HepG2 (cell line): ENCODE measurements around the gene KDM4F. TPM values are rescaled to one million over a fixed set of nuclear protein-coding genes. Genes with fewer than 3 reads are reported as not detected.

Experiments used
- ATAC-seq: fragments of 200-7000 bp; cut with Tn5 transposase; 3 replicates; pipeline ENCODE4 v1.9.1; 2020; ENCODE audit warnings: mild to moderate bottlenecking, moderate library complexity
- BruUV-seq: library from RNA; stranded (reverse); fragments of 400-500 nt; replicated peaks from 2 replicates; lab custom pipeline; 2021; lab: Mats Ljungman, UMichigan
- CTCF ChIA-PET: fragments of 300-600 bp; formaldehyde crosslinking; extraction: SDS; loops from one replicate; lab custom pipeline; 2021; ENCODE audit warnings: low total read pairs, inconsistent platforms, low intra/inter-chr PET ratio; lab: Yijun Ruan, JAX
- POLR2A ChIA-PET: fragments of 350-600 bp; sonication (Branson Sonifier 250); formaldehyde crosslinking; loops from one replicate; lab custom pipeline; 2020; ENCODE audit warnings: antibody characterized with exemption, inconsistent platforms; lab: Yijun Ruan, JAX
- DNase-seq: peaks from one replicate; pipeline ENCODE4 v3.0.0-alpha.2; 2015; ENCODE audit warnings: low spot score
- FAIRE-seq: peaks from 3 replicates; lab custom pipeline; 2011; peaks lifted over from hg19 to GRCh38; lab: Jason Lieb, UNC
- H2AFZ ChIP-seq: one replicate; pipeline ENCODE4 v1.6.1; 2011; ENCODE audit warnings: low read length, inconsistent platforms
- H3K27ac ChIP-seq: fragments of 300-600 bp; 3 replicates; pipeline ENCODE4 v1.8.0; 2011; ENCODE audit warnings: mixed run types, mild to moderate bottlenecking, mixed read lengths, low read length, inconsistent platforms; ENCODE audit not compliant: insufficient read depth; ENCODE audit errors: extremely low read length
- H3K27me3 ChIP-seq, 2 experiments: fragments of 200-600 bp in 1 of 2; 2 replicates in 1 of 2; 3 replicates in 1 of 2; pipeline versions ENCODE4 v1.6.0 to v1.8.0; 2011; ENCODE audit warnings: low read length in 2 of 2, mild to moderate bottlenecking in 2 of 2, moderate library complexity in 2 of 2, inconsistent platforms in 1 of 2; ENCODE audit not compliant: insufficient read depth in 2 of 2, control insufficient read depth in 1 of 2
- H3K36me3 ChIP-seq, 2 experiments: fragments of 200-600 bp in 1 of 2; replicated peaks in 1 of 2; 2 replicates in 1 of 2; 3 replicates in 1 of 2; pipeline versions ENCODE4 v1.5.1 to v1.8.0; 2011; ENCODE audit warnings: low read length in 2 of 2, inconsistent platforms in 1 of 2; ENCODE audit not compliant: insufficient read depth in 2 of 2, control insufficient read depth in 1 of 2
- H3K4me1 ChIP-seq: 2 replicates; pipeline ENCODE4 v1.5.1; 2012; ENCODE audit warnings: low read length, inconsistent platforms; ENCODE audit not compliant: insufficient read depth
- H3K4me2 ChIP-seq: 2 replicates; pipeline ENCODE4 v1.6.0; 2011; ENCODE audit warnings: low read depth, low read length, inconsistent platforms
- H3K4me3 ChIP-seq, 3 experiments: fragments of 200-600 bp in 1 of 3; sonication (generic), shearing (Covaris generic) in 1 of 3; replicated peaks in 1 of 3; 2 replicates each; pipeline ENCODE4 v1.5.1; 2011 to 2016; ENCODE audit warnings: low read length in 3 of 3, inconsistent platforms in 2 of 3, low read depth in 2 of 3, mild to moderate bottlenecking in 2 of 3, control low read depth in 1 of 3, mixed read lengths in 1 of 3; ENCODE audit not compliant: insufficient read depth in 1 of 3
- H3K79me2 ChIP-seq: one replicate; pipeline ENCODE4 v1.6.1; 2011; ENCODE audit warnings: low read length, inconsistent platforms; ENCODE audit not compliant: insufficient read depth
- H3K9ac ChIP-seq: 2 replicates; pipeline ENCODE4 v1.6.0; 2011; ENCODE audit warnings: mild to moderate bottlenecking, low read depth, low read length, inconsistent platforms; ENCODE audit not compliant: insufficient read depth
- H3K9me3 ChIP-seq: 2 replicates; pipeline ENCODE4 v1.5.1; 2012; ENCODE audit warnings: mild to moderate bottlenecking, low read length
- H4K20me1 ChIP-seq: 2 replicates; pipeline ENCODE4 v1.6.0; 2011; ENCODE audit warnings: inconsistent platforms, mild to moderate bottlenecking, low read length, moderate library complexity; ENCODE audit not compliant: insufficient read depth
- AKAP8 ChIP-seq: sonication (generic); formaldehyde crosslinking; IDR thresholded peaks from 2 replicates; pipeline ENCODE4 v1.5.1; 2020; ENCODE audit warnings: mild to moderate bottlenecking, missing genetic modification reagents
- CBX5 ChIP-seq: sonication (generic); formaldehyde crosslinking; IDR thresholded peaks from 2 replicates; pipeline ENCODE4 v1.4.0; 2020; ENCODE audit warnings: missing genetic modification reagents, borderline replicate concordance
- KMT2A ChIP-seq: sonication (generic); formaldehyde crosslinking; IDR thresholded peaks from 2 replicates; pipeline ENCODE4 v1.4.0; 2020; ENCODE audit warnings: missing genetic modification reagents
- MIXL1 ChIP-seq: IDR thresholded peaks from 2 replicates; pipeline ENCODE4 v1.6.1; 2016
- NCOA1 ChIP-seq: sonication (generic); formaldehyde crosslinking; IDR thresholded peaks from 2 replicates; pipeline ENCODE4 v1.9.0; 2021; ENCODE audit warnings: missing genetic modification reagents
- TBP ChIP-seq: sonication (generic); formaldehyde crosslinking; IDR thresholded peaks from 2 replicates; pipeline ENCODE4 v1.5.0; 2020; ENCODE audit warnings: missing genetic modification reagents
- ZNF292 ChIP-seq: sonication (generic); formaldehyde crosslinking; IDR thresholded peaks from 2 replicates; pipeline ENCODE4 v1.8.1; 2022; ENCODE audit warnings: mild to moderate bottlenecking, low read depth, missing genetic modification reagents, borderline replicate concordance
- ZNF878 ChIP-seq: sonication (generic); formaldehyde crosslinking; IDR thresholded peaks from 2 replicates; pipeline ENCODE4 v1.8.1; 2023; ENCODE audit warnings: mild to moderate bottlenecking, missing genetic modification reagents, moderate library complexity
- ZSCAN31 ChIP-seq: sonication (generic); formaldehyde crosslinking; IDR thresholded peaks from 2 replicates; pipeline ENCODE4 v1.5.0; 2020; ENCODE audit warnings: low read depth, mild to moderate bottlenecking, missing genetic modification reagents
- WGBS: methylation state at CpG from one replicate; pipeline ENCODE4 v1.1.6; 2017; ENCODE audit warnings: low lambda C conversion rate; 5-methylcytosine and 5-hydroxymethylcytosine counted together
- in situ Hi-C: cut with HindIII; loops from 2 replicates; pipeline ENCODE4 v1.10.0; 2017; ENCODE audit warnings: low pct_unique_long_range_greater_than_20kb; ENCODE audit not compliant: extremely low pct_ligation_motif_present
- intact Hi-C: fragments of 100-400 bp; cut with micrococcal nuclease; formaldehyde crosslinking; loops from one replicate; pipeline ENCODE4 v1.10.0; 2022; ENCODE audit not compliant: unreplicated experiment
- polyA plus RNA-seq, 8 experiments: library from polyadenylated mRNA; depleted of rRNA in 3 of 8; stranded (reverse) in 7 of 8; unstranded in 1 of 8; fragments of >200 nt; fragmentation: Illumina TruSeq in 4 of 8; extraction: Trizol in 4 of 8; gene quantifications; 2 replicates each; pipeline versions ENCODE4 v1.2.1 to v1.2.3, GENCODE V29; 2011 to 2016; ENCODE audit warnings: low read depth in 4 of 8, missing spikeins in 1 of 8, mixed read lengths in 1 of 8; ENCODE audit not compliant: insufficient read depth in 1 of 8
- total RNA-seq, 5 experiments: library from RNA; depleted of rRNA; stranded (reverse); fragments of >200 nt; fragmentation: Illumina TruSeq; extraction: Trizol; gene quantifications; 2 replicates each; pipeline ENCODE4 v1.2.3, GENCODE V29; 2016; ENCODE audit warnings: low read depth in 1 of 5
- TF ChIP-seq, protein P1 (sequence below): IDR thresholded peaks from 2 replicates; pipeline ENCODE4 v1.4.0; 2020; ENCODE audit warnings: mild to moderate bottlenecking, missing genetic modification reagents
- TF ChIP-seq, protein P2 (sequence below): sonication (generic); formaldehyde crosslinking; conservative IDR thresholded peaks from 2 replicates; pipeline ENCODE4 v1.4.0; 2020; ENCODE audit warnings: missing genetic modification reagents
- TF ChIP-seq, protein P3 (sequence below): sonication (generic); formaldehyde crosslinking; IDR thresholded peaks from 2 replicates; pipeline ENCODE4 v1.4.0; 2020; ENCODE audit warnings: missing genetic modification reagents, mild to moderate bottlenecking, borderline replicate concordance
- TF ChIP-seq, protein P4 (sequence below), 2 experiments: fragments of 450-650 bp in 1 of 2; sonication (generic) in 1 of 2; formaldehyde crosslinking; IDR thresholded peaks; 2 replicates each; pipeline versions ENCODE4 v1.5.0 to v1.8.0; 2020 to 2022; ENCODE audit warnings: mild to moderate bottlenecking in 1 of 2, missing genetic modification reagents in 1 of 2

Gene KDM4F
- total and polyA plus RNA-seq, 2 of the 13 experiments (the other 11 are each of a cell fraction or from before 2014, with no cell fraction given): not detected

DNA sequence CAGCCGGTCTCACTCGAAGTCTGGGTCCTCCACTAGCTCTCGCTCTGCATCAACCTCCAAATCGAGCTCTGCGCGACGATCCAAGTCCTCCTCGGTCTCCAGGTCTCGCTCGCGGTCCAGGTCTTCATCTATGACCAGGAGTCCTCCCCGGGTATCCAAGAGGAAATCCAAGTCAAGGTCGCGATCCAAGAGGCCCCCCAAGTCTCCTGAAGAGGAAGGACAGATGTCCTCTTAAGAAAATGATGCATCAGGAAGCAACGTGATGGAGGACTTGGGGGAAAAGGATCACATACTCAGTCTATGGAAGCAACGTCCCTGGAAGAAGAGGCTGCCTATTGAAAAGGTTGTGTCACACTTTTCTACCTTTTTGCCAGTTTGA lies 18.6 kb downstream of the KDM4F start (continued):
- TF ChIP-seq, protein P1, sequence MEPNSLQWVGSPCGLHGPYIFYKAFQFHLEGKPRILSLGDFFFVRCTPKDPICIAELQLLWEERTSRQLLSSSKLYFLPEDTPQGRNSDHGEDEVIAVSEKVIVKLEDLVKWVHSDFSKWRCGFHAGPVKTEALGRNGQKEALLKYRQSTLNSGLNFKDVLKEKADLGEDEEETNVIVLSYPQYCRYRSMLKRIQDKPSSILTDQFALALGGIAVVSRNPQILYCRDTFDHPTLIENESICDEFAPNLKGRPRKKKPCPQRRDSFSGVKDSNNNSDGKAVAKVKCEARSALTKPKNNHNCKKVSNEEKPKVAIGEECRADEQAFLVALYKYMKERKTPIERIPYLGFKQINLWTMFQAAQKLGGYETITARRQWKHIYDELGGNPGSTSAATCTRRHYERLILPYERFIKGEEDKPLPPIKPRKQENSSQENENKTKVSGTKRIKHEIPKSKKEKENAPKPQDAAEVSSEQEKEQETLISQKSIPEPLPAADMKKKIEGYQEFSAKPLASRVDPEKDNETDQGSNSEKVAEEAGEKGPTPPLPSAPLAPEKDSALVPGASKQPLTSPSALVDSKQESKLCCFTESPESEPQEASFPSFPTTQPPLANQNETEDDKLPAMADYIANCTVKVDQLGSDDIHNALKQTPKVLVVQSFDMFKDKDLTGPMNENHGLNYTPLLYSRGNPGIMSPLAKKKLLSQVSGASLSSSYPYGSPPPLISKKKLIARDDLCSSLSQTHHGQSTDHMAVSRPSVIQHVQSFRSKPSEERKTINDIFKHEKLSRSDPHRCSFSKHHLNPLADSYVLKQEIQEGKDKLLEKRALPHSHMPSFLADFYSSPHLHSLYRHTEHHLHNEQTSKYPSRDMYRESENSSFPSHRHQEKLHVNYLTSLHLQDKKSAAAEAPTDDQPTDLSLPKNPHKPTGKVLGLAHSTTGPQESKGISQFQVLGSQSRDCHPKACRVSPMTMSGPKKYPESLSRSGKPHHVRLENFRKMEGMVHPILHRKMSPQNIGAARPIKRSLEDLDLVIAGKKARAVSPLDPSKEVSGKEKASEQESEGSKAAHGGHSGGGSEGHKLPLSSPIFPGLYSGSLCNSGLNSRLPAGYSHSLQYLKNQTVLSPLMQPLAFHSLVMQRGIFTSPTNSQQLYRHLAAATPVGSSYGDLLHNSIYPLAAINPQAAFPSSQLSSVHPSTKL (CRISPR knock-in tag): no peak
- TF ChIP-seq ZNF878 (CRISPR knock-in tag) (0 out of 2 replicates have a peak, but pooled peaks have one; percentile 40), KMT2A (CRISPR knock-in tag) (peak; percentile 11; the same call in 1 of the 2 replicates), NCOA1 (no peak), CBX5 (CRISPR knock-in tag) (no peak)

DNA sequence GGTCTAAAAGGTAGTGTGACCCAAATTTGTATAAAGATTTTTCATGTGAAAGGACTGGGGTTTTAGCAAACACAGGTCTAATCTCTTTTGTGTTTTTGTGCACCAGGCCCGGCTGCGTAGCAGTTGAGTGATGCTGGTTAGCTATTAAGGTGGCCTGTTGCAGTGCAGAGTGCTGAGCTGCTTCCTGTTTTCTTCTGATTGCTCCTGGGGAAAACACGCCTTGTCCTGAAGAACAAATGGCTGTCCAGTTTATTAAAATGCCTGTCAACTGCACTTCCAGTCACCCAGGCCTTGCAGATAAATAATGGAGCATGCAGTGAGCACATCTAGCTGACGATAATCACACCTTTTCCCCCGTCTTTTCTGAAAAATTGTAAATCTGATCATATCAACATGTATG lies 19.3 kb downstream of the KDM4F start:
- no peak overlapping the region for H2AFZ ChIP-seq
- FAIRE-seq (peak; percentile 73), ATAC-seq (peak; percentile 82), DNase-seq (peak; percentile 95)
- H3K27ac ChIP-seq: peak overlapping the region; percentile 93
- H3K27me3 ChIP-seq: no peaks in the 10 kb centered on the region; a peak in 1 of 5 replicates
- WGBS: under 1% methylated on average over 5 of the region's 5 CpGs
- in situ Hi-C loops (loop anchor here (10.0 kb wide), 1 partner anchor 636 kb away; no protein-coding TSS in a partner anchor), intact Hi-C loops (loop anchor here (1.0 to 10.0 kb wide), 5 partner anchors 70 to 722 kb away; partner anchors contain the start of genes C11orf97, CEP57, CWC15 and KDM4D)
- no TSS peak for BruUV-seq
- H3K36me3 ChIP-seq: no peaks in the 10 kb centered on the region
- H3K9me3 ChIP-seq: no peaks in the 10 kb centered on the region
- H3K79me2 ChIP-seq: peaks cover 24% of the 10 kb centered on the region
- H3K9ac ChIP-seq: peak overlapping the region; percentile 94
- H3K4me1 ChIP-seq: peaks cover 18% of the 10 kb centered on the region
- POLR2A ChIA-PET: interaction anchor here (0.6 to 3.5 kb wide), 10 partner anchors 8 to 1321 kb away, joined by 3 to 48 read pairs (median 10); partner anchors contain the start of genes CCDC82, CEP57, CWC15 and ENDOD1
- peak overlapping the region; percentile 80 to 97 (median 93) for H3K4me3 ChIP-seq
- H3K4me2 ChIP-seq: peak overlapping the region; percentile 82
- CTCF ChIA-PET: interaction anchor here (1.8 kb wide), 1 partner anchor 83 kb away, joined by 7 read pairs; no protein-coding TSS in a partner anchor
- H4K20me1 ChIP-seq: peaks cover 3% of the 10 kb centered on the region; the same call in 1 of the 2 replicates
- TF ChIP-seq AKAP8 (CRISPR knock-in tag) (no peak), TBP (no peak), ZNF292 (CRISPR knock-in tag) (peak; percentile 50; the same call in 1 of the 2 replicates), MIXL1 (CRISPR knock-in tag) (peak; percentile 66), ZSCAN31 (CRISPR knock-in tag) (no peak)
- TF ChIP-seq, protein P2, sequence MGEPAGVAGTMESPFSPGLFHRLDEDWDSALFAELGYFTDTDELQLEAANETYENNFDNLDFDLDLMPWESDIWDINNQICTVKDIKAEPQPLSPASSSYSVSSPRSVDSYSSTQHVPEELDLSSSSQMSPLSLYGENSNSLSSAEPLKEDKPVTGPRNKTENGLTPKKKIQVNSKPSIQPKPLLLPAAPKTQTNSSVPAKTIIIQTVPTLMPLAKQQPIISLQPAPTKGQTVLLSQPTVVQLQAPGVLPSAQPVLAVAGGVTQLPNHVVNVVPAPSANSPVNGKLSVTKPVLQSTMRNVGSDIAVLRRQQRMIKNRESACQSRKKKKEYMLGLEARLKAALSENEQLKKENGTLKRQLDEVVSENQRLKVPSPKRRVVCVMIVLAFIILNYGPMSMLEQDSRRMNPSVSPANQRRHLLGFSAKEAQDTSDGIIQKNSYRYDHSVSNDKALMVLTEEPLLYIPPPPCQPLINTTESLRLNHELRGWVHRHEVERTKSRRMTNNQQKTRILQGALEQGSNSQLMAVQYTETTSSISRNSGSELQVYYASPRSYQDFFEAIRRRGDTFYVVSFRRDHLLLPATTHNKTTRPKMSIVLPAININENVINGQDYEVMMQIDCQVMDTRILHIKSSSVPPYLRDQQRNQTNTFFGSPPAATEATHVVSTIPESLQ: no peak
- TF ChIP-seq, protein P3, sequence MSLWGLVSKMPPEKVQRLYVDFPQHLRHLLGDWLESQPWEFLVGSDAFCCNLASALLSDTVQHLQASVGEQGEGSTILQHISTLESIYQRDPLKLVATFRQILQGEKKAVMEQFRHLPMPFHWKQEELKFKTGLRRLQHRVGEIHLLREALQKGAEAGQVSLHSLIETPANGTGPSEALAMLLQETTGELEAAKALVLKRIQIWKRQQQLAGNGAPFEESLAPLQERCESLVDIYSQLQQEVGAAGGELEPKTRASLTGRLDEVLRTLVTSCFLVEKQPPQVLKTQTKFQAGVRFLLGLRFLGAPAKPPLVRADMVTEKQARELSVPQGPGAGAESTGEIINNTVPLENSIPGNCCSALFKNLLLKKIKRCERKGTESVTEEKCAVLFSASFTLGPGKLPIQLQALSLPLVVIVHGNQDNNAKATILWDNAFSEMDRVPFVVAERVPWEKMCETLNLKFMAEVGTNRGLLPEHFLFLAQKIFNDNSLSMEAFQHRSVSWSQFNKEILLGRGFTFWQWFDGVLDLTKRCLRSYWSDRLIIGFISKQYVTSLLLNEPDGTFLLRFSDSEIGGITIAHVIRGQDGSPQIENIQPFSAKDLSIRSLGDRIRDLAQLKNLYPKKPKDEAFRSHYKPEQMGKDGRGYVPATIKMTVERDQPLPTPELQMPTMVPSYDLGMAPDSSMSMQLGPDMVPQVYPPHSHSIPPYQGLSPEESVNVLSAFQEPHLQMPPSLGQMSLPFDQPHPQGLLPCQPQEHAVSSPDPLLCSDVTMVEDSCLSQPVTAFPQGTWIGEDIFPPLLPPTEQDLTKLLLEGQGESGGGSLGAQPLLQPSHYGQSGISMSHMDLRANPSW (CRISPR knock-in tag): 0 out of 2 replicates have a peak, but pooled peaks have one; percentile 35
- TF ChIP-seq, protein P4, sequence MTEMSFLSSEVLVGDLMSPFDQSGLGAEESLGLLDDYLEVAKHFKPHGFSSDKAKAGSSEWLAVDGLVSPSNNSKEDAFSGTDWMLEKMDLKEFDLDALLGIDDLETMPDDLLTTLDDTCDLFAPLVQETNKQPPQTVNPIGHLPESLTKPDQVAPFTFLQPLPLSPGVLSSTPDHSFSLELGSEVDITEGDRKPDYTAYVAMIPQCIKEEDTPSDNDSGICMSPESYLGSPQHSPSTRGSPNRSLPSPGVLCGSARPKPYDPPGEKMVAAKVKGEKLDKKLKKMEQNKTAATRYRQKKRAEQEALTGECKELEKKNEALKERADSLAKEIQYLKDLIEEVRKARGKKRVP (CRISPR knock-in tag; IDR thresholded peaks at IDR 0.05): no peak
